Colonic mucosa (tissue), 4 donors: ENCODE measurements around the gene EIF3D. TPM values are rescaled to one million over a fixed set of nuclear protein-coding genes. Genes with fewer than 3 reads are reported as not detected.

ENCODE experiments used
- DNase-seq: peaks from one replicate; pipeline ENCODE4 v3.0.0-alpha.2; 2020
- H3K27ac ChIP-seq: fragments of 200-600 bp; one replicate; pipeline ENCODE4 v1.8.0; 2021
- H3K27me3 ChIP-seq: fragments of 200-600 bp; one replicate; pipeline ENCODE4 v1.8.0; 2021
- H3K36me3 ChIP-seq: fragments of 200-600 bp; one replicate; pipeline ENCODE4 v1.8.0; 2021
- H3K4me1 ChIP-seq: fragments of 200-600 bp; one replicate; pipeline ENCODE4 v1.8.0; 2021; ENCODE audit warnings: mild to moderate bottlenecking
- H3K4me3 ChIP-seq: fragments of 200-600 bp; one replicate; pipeline ENCODE4 v1.8.0; 2021
- H3K9ac ChIP-seq, 2 donors: one replicate each; pipeline ENCODE4 v1.7.0; 2013; ENCODE audit warnings: control low read depth in 2 of 2, low read depth in 2 of 2, low read length in 2 of 2
- H3K9me3 ChIP-seq: fragments of 200-600 bp; one replicate; pipeline ENCODE4 v1.8.0; 2021
- intact Hi-C: fragments of 100-400 bp; cut with DNase I; formaldehyde crosslinking; loops from one replicate; pipeline ENCODE4 v1.14.1; 2022
- total RNA-seq, 2 donors: library from RNA; stranded (reverse); fragmentation: NEBNext Ultra II Directional in 1 of 2; extraction: Animal tissue kit (Norgen Biotek cat#: 25700) in 1 of 2; gene quantifications; one replicate each; pipeline ENCODE4 v1.2.1, GENCODE V29; 2021
- TF ChIP-seq, protein P1 (sequence below): fragments of 200-600 bp; IDR thresholded peaks from one replicate; pipeline ENCODE4 v1.8.0; 2022; ENCODE audit warnings: antibody characterized with exemption, mild to moderate bottlenecking
- donor health status: healthy.
- donor health status: DM: no; HTN: no; CAD: no.
- donor health status: DM: no; HTN: no; CAD: no.

EIF3D gene
- total RNA-seq, 2 donors from 2014 or later: 148 to 160 TPM

- Histone ChIP-seq H3K4me1 (no peaks in the 10 kb centered on the region), H3K27me3 (peaks cover 4% of the 10 kb centered on the region), H3K9ac (no peak overlapping the region), H3K27ac (no peak overlapping the region), H3K4me3 (no peak overlapping the region), H3K36me3 (no peaks in the 10 kb centered on the region), H3K9me3 (no peaks in the 10 kb centered on the region)
- intact Hi-C loops: no loop called here
- TF ChIP-seq, protein P1, sequence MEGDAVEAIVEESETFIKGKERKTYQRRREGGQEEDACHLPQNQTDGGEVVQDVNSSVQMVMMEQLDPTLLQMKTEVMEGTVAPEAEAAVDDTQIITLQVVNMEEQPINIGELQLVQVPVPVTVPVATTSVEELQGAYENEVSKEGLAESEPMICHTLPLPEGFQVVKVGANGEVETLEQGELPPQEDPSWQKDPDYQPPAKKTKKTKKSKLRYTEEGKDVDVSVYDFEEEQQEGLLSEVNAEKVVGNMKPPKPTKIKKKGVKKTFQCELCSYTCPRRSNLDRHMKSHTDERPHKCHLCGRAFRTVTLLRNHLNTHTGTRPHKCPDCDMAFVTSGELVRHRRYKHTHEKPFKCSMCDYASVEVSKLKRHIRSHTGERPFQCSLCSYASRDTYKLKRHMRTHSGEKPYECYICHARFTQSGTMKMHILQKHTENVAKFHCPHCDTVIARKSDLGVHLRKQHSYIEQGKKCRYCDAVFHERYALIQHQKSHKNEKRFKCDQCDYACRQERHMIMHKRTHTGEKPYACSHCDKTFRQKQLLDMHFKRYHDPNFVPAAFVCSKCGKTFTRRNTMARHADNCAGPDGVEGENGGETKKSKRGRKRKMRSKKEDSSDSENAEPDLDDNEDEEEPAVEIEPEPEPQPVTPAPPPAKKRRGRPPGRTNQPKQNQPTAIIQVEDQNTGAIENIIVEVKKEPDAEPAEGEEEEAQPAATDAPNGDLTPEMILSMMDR: no peak
- DNase-seq: no peak
These were observed 32.4 kb upstream of the EIF3D start for GRCh38 chr22:36561291-36561811.

- intact Hi-C loops: no loop called here
- DNase-seq: no peak
- Histone ChIP-seq H3K9me3 (no peaks in the 10 kb centered on the region), H3K4me1 (no peaks in the 10 kb centered on the region), H3K4me3 (no peak overlapping the region), H3K27ac (no peak overlapping the region), H3K9ac (no peak overlapping the region), H3K36me3 (no peaks in the 10 kb centered on the region), H3K27me3 (peaks cover 4% of the 10 kb centered on the region)
- TF ChIP-seq, protein P1: no peak
These were observed 31.0 kb upstream of the EIF3D start for GRCh38 chr22:36560001-36560400.

DNA sequence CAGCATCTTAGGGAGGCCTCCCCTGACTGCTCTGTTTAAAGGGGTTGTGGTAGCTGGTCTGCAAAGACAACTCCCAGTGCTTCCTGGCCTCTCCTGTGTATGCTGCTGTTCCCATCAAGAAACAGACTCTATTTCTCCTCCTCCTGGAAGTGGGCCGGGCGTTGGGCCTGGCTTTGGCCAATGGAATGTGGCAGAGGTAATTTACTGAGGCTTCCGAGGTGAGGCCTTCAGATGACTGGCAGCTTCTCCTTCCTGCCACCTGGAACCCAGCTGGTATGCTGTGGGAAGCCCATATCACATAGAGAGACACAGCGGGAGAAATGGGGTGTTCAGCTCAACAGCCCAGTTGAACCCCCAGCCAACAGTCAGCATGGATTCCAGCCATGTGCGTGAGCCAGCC lies 25.1 kb upstream of the EIF3D start:
- intact Hi-C loops: no loop called here
- Histone ChIP-seq H3K36me3 (no peaks in the 10 kb centered on the region), H3K4me1 (no peaks in the 10 kb centered on the region), H3K27me3 (no peaks in the 10 kb centered on the region), H3K9ac (no peak overlapping the region), H3K9me3 (no peaks in the 10 kb centered on the region), H3K4me3 (no peak overlapping the region), H3K27ac (no peak overlapping the region)
- TF ChIP-seq, protein P1: no peak
- no peak for DNase-seq

DNA sequence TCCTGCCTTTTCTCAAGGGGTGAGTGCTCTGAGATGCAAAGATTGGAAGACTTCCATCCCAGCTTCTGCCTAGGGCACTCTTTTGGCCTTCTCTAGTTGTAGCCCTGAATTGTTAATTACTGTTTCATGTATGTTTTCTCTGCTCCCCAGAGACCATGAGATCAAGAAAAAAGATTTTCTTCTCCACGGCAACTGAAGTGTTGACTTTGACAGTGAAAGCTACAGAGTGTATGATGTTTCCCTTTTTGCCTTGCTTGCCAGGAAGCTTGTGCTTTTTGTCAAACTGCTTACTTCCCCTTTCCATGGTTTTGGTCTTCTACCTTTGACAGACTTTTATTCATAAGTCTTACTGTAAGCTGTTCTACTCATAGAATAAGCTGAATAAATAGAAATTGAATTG lies 23.3 kb upstream of the EIF3D start:
- DNase-seq: no peak
- no peak overlapping the region for H3K27ac ChIP-seq
- H3K9ac ChIP-seq: no peak overlapping the region
- H3K4me1 ChIP-seq: no peaks in the 10 kb centered on the region
- intact Hi-C loops: no loop called here
- TF ChIP-seq, protein P1: no peak
- H3K36me3 ChIP-seq: no peaks in the 10 kb centered on the region
- H3K4me3 ChIP-seq: no peak overlapping the region
- no peaks in the 10 kb centered on the region for H3K27me3 ChIP-seq
- no peaks in the 10 kb centered on the region for H3K9me3 ChIP-seq

DNA sequence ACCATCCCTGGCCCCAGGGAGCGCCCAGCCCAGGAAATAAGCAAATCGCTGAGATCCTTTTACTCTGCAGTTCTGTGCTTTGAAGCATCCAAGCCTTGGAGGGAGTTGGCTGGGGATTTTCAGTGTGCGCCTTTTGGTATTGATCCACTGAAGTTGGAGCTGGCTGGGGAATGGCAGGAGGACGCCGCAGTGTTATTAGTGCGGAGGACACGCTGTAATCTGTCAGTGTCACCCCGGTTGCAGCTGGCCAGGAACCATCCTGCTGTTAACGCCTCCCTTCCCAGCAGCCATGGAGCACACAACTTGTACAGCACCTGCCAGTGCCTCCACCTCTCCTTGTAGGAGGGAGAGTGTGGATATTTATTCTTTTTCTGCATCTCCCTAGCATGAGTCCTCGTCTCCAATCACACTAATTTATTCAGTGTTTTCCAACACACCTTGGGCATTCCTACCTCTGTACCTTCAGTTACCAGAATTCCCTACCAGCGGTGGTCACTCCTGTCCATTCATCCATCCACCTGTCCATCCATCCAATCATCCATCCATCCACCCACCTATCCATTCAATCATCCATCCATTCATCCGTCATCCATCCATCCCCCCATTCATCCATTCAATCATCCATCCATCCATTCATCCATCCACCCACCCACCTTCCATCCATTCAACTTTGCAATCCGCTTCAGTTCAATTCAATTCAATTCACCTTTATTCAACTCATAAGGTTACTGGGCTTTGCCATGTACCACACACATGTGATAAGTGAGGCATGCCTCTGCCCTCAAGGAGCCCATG lies 21.9 kb upstream of the EIF3D start:
- Histone ChIP-seq H3K4me1 (no peaks in the 10 kb centered on the region), H3K27me3 (no peaks in the 10 kb centered on the region), H3K27ac (no peak overlapping the region), H3K4me3 (no peak overlapping the region), H3K9ac (no peak overlapping the region), H3K36me3 (no peaks in the 10 kb centered on the region), H3K9me3 (no peaks in the 10 kb centered on the region)
- TF ChIP-seq, protein P1: no peak
- DNase-seq: no peak
- intact Hi-C loops: no loop called here
